GM23338 (cell line): ENCODE data around the gene TICAM2. TPM values are rescaled to one million over a fixed set of nuclear protein-coding genes. Genes with fewer than 3 reads are reported as not detected.
A peak's percentile ranks its signal among the peaks of the same experiment; 100 is the strongest.

Experiments
- ATAC-seq: fragments of 200-7000 bp; cut with Tn5 transposase; 3 replicates; pipeline ENCODE4 v1.9.1; 2020
- DNase-seq: peaks from one replicate; pipeline ENCODE4 v3.0.0-alpha.2; 2015; ENCODE audit warnings: low spot score
- H2AFZ ChIP-seq: fragments of 200-600 bp; sonication (generic); 2 replicates; pipeline ENCODE4 v1.8.0; 2016; ENCODE audit warnings: antibody characterized with exemption, mild to moderate bottlenecking, moderate library complexity
- H3F3A ChIP-seq: fragments of 200-600 bp; sonication (generic); replicated peaks from 2 replicates; pipeline ENCODE4 v1.8.0; 2017; ENCODE audit warnings: antibody characterized with exemption, mixed run types, low read depth
- H3K27ac ChIP-seq: fragments of 200-600 bp; sonication (generic); 2 replicates; pipeline ENCODE4 v1.6.1; 2016; ENCODE audit warnings: low read depth
- H3K27me3 ChIP-seq: fragments of 200-600 bp; sonication (generic); 2 replicates; pipeline ENCODE4 v1.8.0; 2016; ENCODE audit warnings: mild to moderate bottlenecking, mixed run types, moderate library complexity; ENCODE audit not compliant: insufficient read depth
- H3K36me3 ChIP-seq: fragments of 200-600 bp; sonication (generic); 2 replicates; pipeline ENCODE4 v1.8.0; 2016; ENCODE audit warnings: mild to moderate bottlenecking; ENCODE audit not compliant: insufficient read depth
- H3K4me1 ChIP-seq: fragments of 200-600 bp; sonication (generic); 2 replicates; pipeline ENCODE4 v1.8.0; 2016; ENCODE audit warnings: mild to moderate bottlenecking, moderate library complexity; ENCODE audit not compliant: insufficient read depth
- H3K4me2 ChIP-seq: fragments of 200-600 bp; sonication (generic); 2 replicates; pipeline ENCODE4 v1.7.1; 2017; ENCODE audit warnings: mixed run types
- H3K4me3 ChIP-seq: fragments of 200-600 bp; sonication (generic); 2 replicates; pipeline ENCODE4 v1.6.1; 2016; ENCODE audit warnings: mixed run types
- H3K79me2 ChIP-seq: fragments of 200-600 bp; sonication (generic); replicated peaks from 2 replicates; pipeline ENCODE4 v1.8.0; 2017; ENCODE audit warnings: mild to moderate bottlenecking; ENCODE audit not compliant: insufficient read depth
- H3K9me2 ChIP-seq: fragments of 200-600 bp; sonication (generic); 2 replicates; pipeline ENCODE4 v1.8.0; 2017; ENCODE audit not compliant: insufficient read depth
- H4K20me1 ChIP-seq: fragments of 200-600 bp; sonication (generic); replicated peaks from 2 replicates; pipeline ENCODE4 v1.8.0; 2017; ENCODE audit warnings: mild to moderate bottlenecking; ENCODE audit not compliant: insufficient read depth
- H3K27ac Mint-ChIP-seq: 2 replicates; pipeline ENCODE4 v1.8.0; 2020; ENCODE audit warnings: inconsistent platforms, mild to moderate bottlenecking, moderate library complexity, mixed read lengths
- H3K27me3 Mint-ChIP-seq: 3 replicates; pipeline ENCODE4 v1.8.0; 2022; ENCODE audit warnings: low read depth, mild to moderate bottlenecking, moderate library complexity, mixed read lengths, inconsistent platforms; ENCODE audit not compliant: insufficient read depth, poor library complexity
- H3K36me3 Mint-ChIP-seq: 3 replicates; pipeline ENCODE4 v1.8.0; 2021; ENCODE audit warnings: low read depth, mild to moderate bottlenecking, inconsistent platforms, moderate library complexity, mixed read lengths
- H3K4me1 Mint-ChIP-seq: 3 replicates; pipeline ENCODE4 v1.8.0; 2020; ENCODE audit warnings: mild to moderate bottlenecking, inconsistent platforms, mixed read lengths
- H3K4me3 Mint-ChIP-seq: 3 replicates; pipeline ENCODE4 v1.8.0; 2021; ENCODE audit warnings: moderate library complexity, mild to moderate bottlenecking, inconsistent platforms, mixed read lengths
- H3K9me3 Mint-ChIP-seq: 3 replicates; pipeline ENCODE4 v1.8.0; 2020; ENCODE audit warnings: moderate library complexity, mild to moderate bottlenecking, inconsistent platforms, mixed read lengths
- CREB1 ChIP-seq: fragments of 250-450 bp; sonication (Bioruptor Pico); IDR thresholded peaks from 2 replicates; pipeline ENCODE4 v1.5.0; 2020; ENCODE audit warnings: low read depth, mild to moderate bottlenecking, moderate library complexity
- EZH2 ChIP-seq: fragments of 200-600 bp; sonication (generic); IDR thresholded peaks from one replicate; pipeline ENCODE4 v1.8.0; 2017; ENCODE audit warnings: antibody characterized with exemption, mild to moderate bottlenecking, low read depth; ENCODE audit not compliant: unreplicated experiment
- EZH2phosphoT487 ChIP-seq: fragments of 200-600 bp; sonication (generic); IDR thresholded peaks from one replicate; pipeline ENCODE4 v1.8.1; 2018; ENCODE audit warnings: antibody characterized with exemption; ENCODE audit not compliant: unreplicated experiment
- JUNB ChIP-seq: IDR thresholded peaks from one replicate; pipeline ENCODE4 v1.6.1; 2016; ENCODE audit warnings: antibody characterized with exemption; ENCODE audit not compliant: unreplicated experiment
- NANOG ChIP-seq: IDR thresholded peaks from 2 replicates; pipeline ENCODE4 v1.6.1; 2016; ENCODE audit warnings: antibody characterized with exemption, borderline replicate concordance
- POLR2AphosphoS5 ChIP-seq: IDR thresholded peaks from 2 replicates; pipeline ENCODE4 v1.6.1; 2016; ENCODE audit warnings: antibody characterized with exemption, low read depth
- STAT1 ChIP-seq: IDR thresholded peaks from one replicate; pipeline ENCODE4 v1.6.1; 2016; ENCODE audit warnings: antibody characterized with exemption; ENCODE audit not compliant: unreplicated experiment
- ZNF114 ChIP-seq: fragments of 250-450 bp; sonication (Bioruptor Pico); IDR thresholded peaks from 2 replicates; pipeline ENCODE4 v1.5.0; 2020; ENCODE audit warnings: mild to moderate bottlenecking, moderate library complexity
- ZNF331 ChIP-seq: fragments of 250-450 bp; sonication (Bioruptor Pico); IDR thresholded peaks from 2 replicates; pipeline ENCODE4 v1.5.0; 2020; ENCODE audit warnings: low read depth, mild to moderate bottlenecking, moderate library complexity
- polyA plus RNA-seq: library from polyadenylated mRNA; unstranded; fragments of >200 nt; fragmentation: Nextera tagmentation; extraction: Ambion mirVana; gene quantifications from 2 replicates; pipeline ENCODE4 v1.2.1, GENCODE V29; 2016
- total RNA-seq: library from RNA; depleted of rRNA; stranded (reverse); fragments of >200 nt; shearing (Covaris generic); gene quantifications from 2 replicates; pipeline ENCODE4 v1.2.3, GENCODE V29; 2014
- TF ChIP-seq, protein P1 (sequence below): fragments of 250-450 bp; sonication (Bioruptor Pico); IDR thresholded peaks from 2 replicates; pipeline ENCODE4 v1.5.0; 2020; ENCODE audit warnings: mild to moderate bottlenecking, moderate library complexity
- TF ChIP-seq, protein P2 (sequence below), 2 experiments: fragments of 200-600 bp in 1 of 2; sonication (generic) in 1 of 2; conservative IDR thresholded peaks; 2 replicates each; pipeline versions ENCODE4 v1.5.1 to v1.6.1; 2016 to 2017; ENCODE audit warnings: antibody characterized with exemption in 2 of 2, low read depth in 2 of 2, mild to moderate bottlenecking in 2 of 2, moderate library complexity in 1 of 2
- TF ChIP-seq, protein P3 (sequence below): IDR thresholded peaks from 2 replicates; pipeline ENCODE4 v1.6.1; 2016; ENCODE audit warnings: antibody characterized with exemption
- TF ChIP-seq, protein P4 (sequence below): IDR thresholded peaks from one replicate; pipeline ENCODE4 v1.6.1; 2018; ENCODE audit warnings: antibody characterized with exemption; ENCODE audit not compliant: unreplicated experiment

Gene TICAM2
- total and polyA plus RNA-seq, 2 experiments from 2014 or later, result 1.0 TPM; not detected in 1

DNA sequence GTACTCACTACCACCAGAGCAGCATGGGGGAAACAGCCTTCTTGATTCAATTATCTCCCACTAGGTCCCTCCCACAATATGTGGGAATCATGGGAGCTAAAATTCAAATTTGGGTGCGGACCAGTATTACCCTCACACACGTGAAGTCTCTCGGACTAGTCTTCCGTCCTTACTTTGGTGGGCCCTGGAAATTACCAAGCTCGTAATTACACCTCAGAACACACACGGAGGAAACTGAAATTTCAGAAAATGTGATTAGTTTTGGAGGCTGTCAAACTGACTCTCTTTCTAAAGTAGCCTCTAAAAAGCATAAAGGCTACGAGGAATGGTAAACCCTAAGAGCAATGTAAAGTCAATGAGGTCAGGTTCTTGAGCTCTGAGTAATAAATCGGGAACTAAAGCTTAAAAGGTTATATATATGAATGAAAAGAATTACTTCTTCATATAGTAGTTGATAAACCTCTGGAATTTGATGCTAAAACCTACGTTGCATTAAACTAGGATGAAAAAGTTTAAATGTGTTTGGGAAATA lies 56.9 kb downstream of the TICAM2 start:
- no peaks in the 10 kb centered on the region for H3K9me2 ChIP-seq
- no peak for TF ChIP-seq STAT1
- TF ChIP-seq, protein P1, sequence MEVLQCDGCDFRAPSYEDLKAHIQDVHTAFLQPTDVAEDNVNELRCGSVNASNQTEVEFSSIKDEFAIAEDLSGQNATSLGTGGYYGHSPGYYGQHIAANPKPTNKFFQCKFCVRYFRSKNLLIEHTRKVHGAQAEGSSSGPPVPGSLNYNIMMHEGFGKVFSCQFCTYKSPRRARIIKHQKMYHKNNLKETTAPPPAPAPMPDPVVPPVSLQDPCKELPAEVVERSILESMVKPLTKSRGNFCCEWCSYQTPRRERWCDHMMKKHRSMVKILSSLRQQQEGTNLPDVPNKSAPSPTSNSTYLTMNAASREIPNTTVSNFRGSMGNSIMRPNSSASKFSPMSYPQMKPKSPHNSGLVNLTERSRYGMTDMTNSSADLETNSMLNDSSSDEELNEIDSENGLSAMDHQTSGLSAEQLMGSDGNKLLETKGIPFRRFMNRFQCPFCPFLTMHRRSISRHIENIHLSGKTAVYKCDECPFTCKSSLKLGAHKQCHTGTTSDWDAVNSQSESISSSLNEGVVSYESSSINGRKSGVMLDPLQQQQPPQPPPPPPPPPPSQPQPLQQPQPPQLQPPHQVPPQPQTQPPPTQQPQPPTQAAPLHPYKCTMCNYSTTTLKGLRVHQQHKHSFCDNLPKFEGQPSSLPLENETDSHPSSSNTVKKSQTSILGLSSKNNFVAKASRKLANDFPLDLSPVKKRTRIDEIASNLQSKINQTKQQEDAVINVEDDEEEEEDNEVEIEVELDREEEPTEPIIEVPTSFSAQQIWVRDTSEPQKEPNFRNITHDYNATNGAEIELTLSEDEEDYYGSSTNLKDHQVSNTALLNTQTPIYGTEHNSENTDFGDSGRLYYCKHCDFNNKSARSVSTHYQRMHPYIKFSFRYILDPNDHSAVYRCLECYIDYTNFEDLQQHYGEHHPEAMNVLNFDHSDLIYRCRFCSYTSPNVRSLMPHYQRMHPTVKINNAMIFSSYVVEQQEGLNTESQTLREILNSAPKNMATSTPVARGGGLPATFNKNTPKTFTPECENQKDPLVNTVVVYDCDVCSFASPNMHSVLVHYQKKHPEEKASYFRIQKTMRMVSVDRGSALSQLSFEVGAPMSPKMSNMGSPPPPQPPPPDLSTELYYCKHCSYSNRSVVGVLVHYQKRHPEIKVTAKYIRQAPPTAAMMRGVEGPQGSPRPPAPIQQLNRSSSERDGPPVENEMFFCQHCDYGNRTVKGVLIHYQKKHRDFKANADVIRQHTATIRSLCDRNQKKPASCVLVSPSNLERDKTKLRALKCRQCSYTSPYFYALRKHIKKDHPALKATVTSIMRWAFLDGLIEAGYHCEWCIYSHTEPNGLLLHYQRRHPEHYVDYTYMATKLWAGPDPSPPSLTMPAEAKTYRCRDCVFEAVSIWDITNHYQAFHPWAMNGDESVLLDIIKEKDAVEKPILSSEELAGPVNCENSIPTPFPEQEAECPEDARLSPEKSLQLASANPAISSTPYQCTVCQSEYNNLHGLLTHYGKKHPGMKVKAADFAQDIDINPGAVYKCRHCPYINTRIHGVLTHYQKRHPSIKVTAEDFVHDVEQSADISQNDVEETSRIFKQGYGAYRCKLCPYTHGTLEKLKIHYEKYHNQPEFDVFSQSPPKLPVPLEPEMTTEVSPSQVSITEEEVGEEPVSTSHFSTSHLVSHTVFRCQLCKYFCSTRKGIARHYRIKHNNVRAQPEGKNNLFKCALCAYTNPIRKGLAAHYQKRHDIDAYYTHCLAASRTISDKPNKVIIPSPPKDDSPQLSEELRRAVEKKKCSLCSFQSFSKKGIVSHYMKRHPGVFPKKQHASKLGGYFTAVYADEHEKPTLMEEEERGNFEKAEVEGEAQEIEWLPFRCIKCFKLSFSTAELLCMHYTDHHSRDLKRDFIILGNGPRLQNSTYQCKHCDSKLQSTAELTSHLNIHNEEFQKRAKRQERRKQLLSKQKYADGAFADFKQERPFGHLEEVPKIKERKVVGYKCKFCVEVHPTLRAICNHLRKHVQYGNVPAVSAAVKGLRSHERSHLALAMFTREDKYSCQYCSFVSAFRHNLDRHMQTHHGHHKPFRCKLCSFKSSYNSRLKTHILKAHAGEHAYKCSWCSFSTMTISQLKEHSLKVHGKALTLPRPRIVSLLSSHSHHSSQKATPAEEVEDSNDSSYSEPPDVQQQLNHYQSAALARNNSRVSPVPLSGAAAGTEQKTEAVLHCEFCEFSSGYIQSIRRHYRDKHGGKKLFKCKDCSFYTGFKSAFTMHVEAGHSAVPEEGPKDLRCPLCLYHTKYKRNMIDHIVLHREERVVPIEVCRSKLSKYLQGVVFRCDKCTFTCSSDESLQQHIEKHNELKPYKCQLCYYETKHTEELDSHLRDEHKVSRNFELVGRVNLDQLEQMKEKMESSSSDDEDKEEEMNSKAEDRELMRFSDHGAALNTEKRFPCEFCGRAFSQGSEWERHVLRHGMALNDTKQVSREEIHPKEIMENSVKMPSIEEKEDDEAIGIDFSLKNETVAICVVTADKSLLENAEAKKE (CRISPR knock-in tag), result no peak
- TF ChIP-seq, protein P2, sequence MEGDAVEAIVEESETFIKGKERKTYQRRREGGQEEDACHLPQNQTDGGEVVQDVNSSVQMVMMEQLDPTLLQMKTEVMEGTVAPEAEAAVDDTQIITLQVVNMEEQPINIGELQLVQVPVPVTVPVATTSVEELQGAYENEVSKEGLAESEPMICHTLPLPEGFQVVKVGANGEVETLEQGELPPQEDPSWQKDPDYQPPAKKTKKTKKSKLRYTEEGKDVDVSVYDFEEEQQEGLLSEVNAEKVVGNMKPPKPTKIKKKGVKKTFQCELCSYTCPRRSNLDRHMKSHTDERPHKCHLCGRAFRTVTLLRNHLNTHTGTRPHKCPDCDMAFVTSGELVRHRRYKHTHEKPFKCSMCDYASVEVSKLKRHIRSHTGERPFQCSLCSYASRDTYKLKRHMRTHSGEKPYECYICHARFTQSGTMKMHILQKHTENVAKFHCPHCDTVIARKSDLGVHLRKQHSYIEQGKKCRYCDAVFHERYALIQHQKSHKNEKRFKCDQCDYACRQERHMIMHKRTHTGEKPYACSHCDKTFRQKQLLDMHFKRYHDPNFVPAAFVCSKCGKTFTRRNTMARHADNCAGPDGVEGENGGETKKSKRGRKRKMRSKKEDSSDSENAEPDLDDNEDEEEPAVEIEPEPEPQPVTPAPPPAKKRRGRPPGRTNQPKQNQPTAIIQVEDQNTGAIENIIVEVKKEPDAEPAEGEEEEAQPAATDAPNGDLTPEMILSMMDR (conservative IDR thresholded peaks at IDR 0.05; ENCODE audit: low read depth in 2 of 2), result no peak
- TF ChIP-seq POLR2AphosphoS5, result no peak
- no peak for TF ChIP-seq EZH2phosphoT487
- no peak for TF ChIP-seq NANOG
- TF ChIP-seq EZH2, result no peak
- TF ChIP-seq, protein P3, sequence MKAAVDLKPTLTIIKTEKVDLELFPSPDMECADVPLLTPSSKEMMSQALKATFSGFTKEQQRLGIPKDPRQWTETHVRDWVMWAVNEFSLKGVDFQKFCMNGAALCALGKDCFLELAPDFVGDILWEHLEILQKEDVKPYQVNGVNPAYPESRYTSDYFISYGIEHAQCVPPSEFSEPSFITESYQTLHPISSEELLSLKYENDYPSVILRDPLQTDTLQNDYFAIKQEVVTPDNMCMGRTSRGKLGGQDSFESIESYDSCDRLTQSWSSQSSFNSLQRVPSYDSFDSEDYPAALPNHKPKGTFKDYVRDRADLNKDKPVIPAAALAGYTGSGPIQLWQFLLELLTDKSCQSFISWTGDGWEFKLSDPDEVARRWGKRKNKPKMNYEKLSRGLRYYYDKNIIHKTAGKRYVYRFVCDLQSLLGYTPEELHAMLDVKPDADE, result no peak
- no peak for TF ChIP-seq ZNF331 (CRISPR knock-in tag)
- no peak for TF ChIP-seq CREB1 (CRISPR knock-in tag)
- no peak for TF ChIP-seq ZNF114 (CRISPR knock-in tag)
- no peak for TF ChIP-seq JUNB
- TF ChIP-seq, protein P4, sequence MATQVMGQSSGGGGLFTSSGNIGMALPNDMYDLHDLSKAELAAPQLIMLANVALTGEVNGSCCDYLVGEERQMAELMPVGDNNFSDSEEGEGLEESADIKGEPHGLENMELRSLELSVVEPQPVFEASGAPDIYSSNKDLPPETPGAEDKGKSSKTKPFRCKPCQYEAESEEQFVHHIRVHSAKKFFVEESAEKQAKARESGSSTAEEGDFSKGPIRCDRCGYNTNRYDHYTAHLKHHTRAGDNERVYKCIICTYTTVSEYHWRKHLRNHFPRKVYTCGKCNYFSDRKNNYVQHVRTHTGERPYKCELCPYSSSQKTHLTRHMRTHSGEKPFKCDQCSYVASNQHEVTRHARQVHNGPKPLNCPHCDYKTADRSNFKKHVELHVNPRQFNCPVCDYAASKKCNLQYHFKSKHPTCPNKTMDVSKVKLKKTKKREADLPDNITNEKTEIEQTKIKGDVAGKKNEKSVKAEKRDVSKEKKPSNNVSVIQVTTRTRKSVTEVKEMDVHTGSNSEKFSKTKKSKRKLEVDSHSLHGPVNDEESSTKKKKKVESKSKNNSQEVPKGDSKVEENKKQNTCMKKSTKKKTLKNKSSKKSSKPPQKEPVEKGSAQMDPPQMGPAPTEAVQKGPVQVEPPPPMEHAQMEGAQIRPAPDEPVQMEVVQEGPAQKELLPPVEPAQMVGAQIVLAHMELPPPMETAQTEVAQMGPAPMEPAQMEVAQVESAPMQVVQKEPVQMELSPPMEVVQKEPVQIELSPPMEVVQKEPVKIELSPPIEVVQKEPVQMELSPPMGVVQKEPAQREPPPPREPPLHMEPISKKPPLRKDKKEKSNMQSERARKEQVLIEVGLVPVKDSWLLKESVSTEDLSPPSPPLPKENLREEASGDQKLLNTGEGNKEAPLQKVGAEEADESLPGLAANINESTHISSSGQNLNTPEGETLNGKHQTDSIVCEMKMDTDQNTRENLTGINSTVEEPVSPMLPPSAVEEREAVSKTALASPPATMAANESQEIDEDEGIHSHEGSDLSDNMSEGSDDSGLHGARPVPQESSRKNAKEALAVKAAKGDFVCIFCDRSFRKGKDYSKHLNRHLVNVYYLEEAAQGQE, result no peak
- H3K27ac Mint-ChIP-seq, result peak overlapping the region; percentile 92
- peaks cover 23% of the 10 kb centered on the region for H3K4me1 ChIP-seq
- peaks cover 8% of the 10 kb centered on the region for H3K27me3 Mint-ChIP-seq
- peaks cover 38% of the 10 kb centered on the region for H3K4me1 Mint-ChIP-seq
- peaks cover 30% of the 10 kb centered on the region for H4K20me1 ChIP-seq
- peaks cover 36% of the 10 kb centered on the region; the same call in 2 of the 3 replicates for H3K36me3 Mint-ChIP-seq
- H3K27me3 ChIP-seq, result no peaks in the 10 kb centered on the region
- peak overlapping the region; percentile 92 for H2AFZ ChIP-seq
- ATAC-seq (no peak), DNase-seq (no peak)
- H3K4me3 Mint-ChIP-seq, result peak overlapping the region; percentile 95
- H3K79me2 ChIP-seq, result peaks cover 35% of the 10 kb centered on the region
- peak overlapping the region; percentile 45 for H3K4me3 ChIP-seq
- H3K4me2 ChIP-seq, result peak overlapping the region; percentile 68
- peaks cover 15% of the 10 kb centered on the region; the same call in 2 of the 3 replicates for H3K9me3 Mint-ChIP-seq
- H3F3A ChIP-seq, result no peaks in the 10 kb centered on the region
- H3K36me3 ChIP-seq, result no peaks in the 10 kb centered on the region; the same call in 1 of the 2 replicates
- H3K27ac ChIP-seq, result no peak overlapping the region
